IPS DF 4.7 (cell line): ENCODE results near the gene RPS6KA4.
"Not testable (repeated sequence)": the region's sequence is repeated elsewhere in the genome, so short reads cannot be mapped to it uniquely, and the experiment has no call there.

Experiments
- DNase-seq: peaks from one replicate; pipeline ENCODE4 v3.0.0-alpha.2; 2013; ENCODE audit warnings: low spot score; ENCODE audit errors: extremely low read depth

The RPS6KA4 gene

DNA sequence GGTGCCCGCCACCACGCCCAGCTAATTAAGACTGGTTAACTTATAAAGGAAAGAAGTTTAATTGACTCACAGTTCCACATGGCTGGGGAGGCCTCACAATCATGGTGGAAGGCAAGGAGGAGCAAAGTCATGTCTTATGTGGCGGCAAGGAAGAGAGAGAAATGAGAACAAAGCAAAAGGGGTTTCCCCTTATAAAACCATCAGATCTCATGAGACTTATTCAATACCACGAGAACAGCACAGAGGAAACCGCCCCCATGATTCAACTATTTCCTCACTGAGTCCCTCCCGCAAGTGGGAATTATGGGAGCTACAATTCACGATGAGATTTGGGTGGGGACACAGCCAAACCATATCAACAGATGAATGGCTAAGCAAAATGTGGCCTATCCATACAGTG lies 59.3 kb downstream of the RPS6KA4 start:
- not testable (repeated sequence) for DNase-seq

DNA sequence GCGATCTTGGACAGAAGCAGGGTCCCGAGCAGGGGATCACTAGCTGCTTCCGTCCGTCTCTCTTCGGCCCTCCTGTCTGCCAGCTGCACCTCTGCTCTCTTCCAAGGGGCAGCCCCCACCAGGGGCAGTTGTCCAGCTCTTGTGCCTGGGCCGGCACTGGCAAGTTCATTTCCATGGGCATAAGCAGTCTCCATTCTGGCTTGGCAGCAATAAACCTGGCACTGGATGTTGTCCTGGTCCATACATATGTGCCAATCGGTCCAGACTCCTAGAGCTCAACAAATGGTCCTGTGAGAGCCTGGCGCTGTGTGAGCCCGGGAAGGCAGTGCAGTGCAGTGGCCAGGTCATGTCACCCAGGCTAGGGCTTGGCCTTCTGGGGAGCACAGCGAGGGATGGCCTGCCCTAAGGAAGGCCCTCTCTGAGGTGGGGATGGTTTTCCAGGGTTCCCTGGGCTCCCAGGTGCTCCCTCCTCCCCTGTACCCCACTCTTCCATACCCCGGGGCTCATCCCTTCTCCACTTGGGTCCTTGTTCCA lies 60.4 kb downstream of the RPS6KA4 start:
- DNase-seq = no peak

GRCh38 chr11:64419818-64420485 lies 61.0 kb downstream of the RPS6KA4 start:
- no peak for DNase-seq
